ENCODE results near the gene CCDC158. TPM values are rescaled to one million over a fixed set of nuclear protein-coding genes. Genes with fewer than 3 reads are reported as not detected.

CCDC158 gene
- total and polyA plus RNA-seq, 10 donors = 0.02 to 0.24 (median 0.18) TPM; not detected in 4

DNA sequence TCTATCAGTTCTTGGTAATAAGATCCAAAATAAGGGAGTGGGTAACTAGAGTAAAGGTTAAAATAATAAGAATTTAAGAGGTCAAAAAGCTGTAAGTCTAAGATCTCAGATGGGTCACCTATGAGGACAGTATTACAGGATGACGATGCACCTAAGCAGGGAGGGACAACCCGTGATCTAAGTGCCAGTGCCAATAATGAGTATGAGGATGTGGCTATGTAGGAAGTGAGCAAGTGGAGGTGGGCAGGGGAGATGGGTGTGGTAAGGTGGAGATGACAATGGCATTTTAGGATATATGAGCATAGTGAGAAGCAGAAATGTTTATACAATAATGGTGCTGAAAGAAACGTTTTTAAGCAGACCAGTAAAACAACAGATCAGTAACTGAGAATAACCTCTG is 19.3 kb downstream of the CCDC158 start:
- DNase-seq = no peak
- intact Hi-C loops (cut with DNase I; ENCODE audit: low total_unique reads) = no loop called here
- TF ChIP-seq, protein P1, sequence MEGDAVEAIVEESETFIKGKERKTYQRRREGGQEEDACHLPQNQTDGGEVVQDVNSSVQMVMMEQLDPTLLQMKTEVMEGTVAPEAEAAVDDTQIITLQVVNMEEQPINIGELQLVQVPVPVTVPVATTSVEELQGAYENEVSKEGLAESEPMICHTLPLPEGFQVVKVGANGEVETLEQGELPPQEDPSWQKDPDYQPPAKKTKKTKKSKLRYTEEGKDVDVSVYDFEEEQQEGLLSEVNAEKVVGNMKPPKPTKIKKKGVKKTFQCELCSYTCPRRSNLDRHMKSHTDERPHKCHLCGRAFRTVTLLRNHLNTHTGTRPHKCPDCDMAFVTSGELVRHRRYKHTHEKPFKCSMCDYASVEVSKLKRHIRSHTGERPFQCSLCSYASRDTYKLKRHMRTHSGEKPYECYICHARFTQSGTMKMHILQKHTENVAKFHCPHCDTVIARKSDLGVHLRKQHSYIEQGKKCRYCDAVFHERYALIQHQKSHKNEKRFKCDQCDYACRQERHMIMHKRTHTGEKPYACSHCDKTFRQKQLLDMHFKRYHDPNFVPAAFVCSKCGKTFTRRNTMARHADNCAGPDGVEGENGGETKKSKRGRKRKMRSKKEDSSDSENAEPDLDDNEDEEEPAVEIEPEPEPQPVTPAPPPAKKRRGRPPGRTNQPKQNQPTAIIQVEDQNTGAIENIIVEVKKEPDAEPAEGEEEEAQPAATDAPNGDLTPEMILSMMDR (IDR thresholded peaks at IDR 0.05 in 8 of 11, conservative IDR thresholded peaks at IDR 0.05 in 3 of 11) = no peak
- TF ChIP-seq POLR2AphosphoS5 (IDR thresholded peaks at IDR 0.05) (no peak), POLR2A (IDR thresholded peaks at IDR 0.05) (no peak)
- Histone ChIP-seq H3K9me3 (peaks cover 0 to 3% (median 0%) of the 10 kb centered on the region in 8 donors), H3K4me3 (no peak overlapping the region), H3K27ac (no peak overlapping the region), H3K27me3 (replicated peaks in 1 of 7) (no peaks in the 10 kb centered on the region), H3K4me1 (no peaks in the 10 kb centered on the region), H3K36me3 (no peaks in the 10 kb centered on the region)
- WGBS, 5 donors = 62 to 80% (median 67%) methylated on average over 3 of the region's 3 CpGs

DNA sequence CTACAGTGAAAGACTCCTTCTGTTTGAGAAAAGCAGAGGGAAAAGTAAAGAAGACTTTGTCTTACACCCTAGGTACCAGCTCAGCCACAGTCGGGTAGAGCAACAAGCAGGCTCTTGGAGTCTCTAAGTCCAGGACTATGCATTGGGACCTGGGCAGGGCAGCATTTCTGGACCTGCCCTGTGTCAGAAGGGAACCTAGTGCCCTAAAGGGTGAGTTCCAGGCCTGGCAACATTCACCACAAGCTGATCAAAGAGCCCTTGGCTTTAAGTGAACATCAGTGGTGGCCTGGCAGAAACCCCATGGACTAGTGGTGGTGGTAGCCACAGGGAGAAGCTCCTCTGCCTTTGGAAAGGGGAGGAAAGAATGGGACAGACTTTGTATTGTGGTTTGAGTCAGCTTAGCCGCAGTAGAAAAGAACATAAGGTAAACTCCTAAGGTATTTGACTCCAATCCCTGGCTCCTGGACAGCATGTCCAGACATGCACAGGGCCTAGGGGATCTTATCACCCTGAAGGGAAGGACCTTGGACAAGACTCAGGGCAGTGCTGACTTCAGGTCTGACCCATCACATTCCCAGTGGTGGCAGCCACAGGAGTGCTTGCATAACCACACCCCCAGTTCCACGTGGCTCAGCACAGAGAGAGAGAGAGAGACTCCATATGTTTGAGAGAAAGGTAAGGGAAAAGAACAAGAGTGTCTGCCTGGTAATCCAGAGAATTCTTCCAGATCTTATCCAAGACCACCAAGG is 32.6 kb downstream of the CCDC158 start:
- DNase-seq = no peak
- intact Hi-C loops (cut with DNase I; ENCODE audit: low total_unique reads) = no loop called here
- Histone ChIP-seq H3K4me3 (no peak overlapping the region), H3K9me3 (peaks cover 0 to 44% (median 23%) of the 10 kb centered on the region in 8 donors), H3K27ac (no peak overlapping the region), H3K4me1 (no peaks in the 10 kb centered on the region), H3K36me3 (no peaks in the 10 kb centered on the region), H3K27me3 (replicated peaks in 1 of 7) (no peaks in the 10 kb centered on the region)
- WGBS, 5 donors = 69 to 90% (median 70%) methylated on average over 3 of the region's 3 CpGs
- TF ChIP-seq POLR2A (IDR thresholded peaks at IDR 0.05) = no peak
- TF ChIP-seq, protein P1 (IDR thresholded peaks at IDR 0.05 in 8 of 11, conservative IDR thresholded peaks at IDR 0.05 in 3 of 11) = no peak
- no peak for TF ChIP-seq POLR2AphosphoS5 (IDR thresholded peaks at IDR 0.05)

DNA sequence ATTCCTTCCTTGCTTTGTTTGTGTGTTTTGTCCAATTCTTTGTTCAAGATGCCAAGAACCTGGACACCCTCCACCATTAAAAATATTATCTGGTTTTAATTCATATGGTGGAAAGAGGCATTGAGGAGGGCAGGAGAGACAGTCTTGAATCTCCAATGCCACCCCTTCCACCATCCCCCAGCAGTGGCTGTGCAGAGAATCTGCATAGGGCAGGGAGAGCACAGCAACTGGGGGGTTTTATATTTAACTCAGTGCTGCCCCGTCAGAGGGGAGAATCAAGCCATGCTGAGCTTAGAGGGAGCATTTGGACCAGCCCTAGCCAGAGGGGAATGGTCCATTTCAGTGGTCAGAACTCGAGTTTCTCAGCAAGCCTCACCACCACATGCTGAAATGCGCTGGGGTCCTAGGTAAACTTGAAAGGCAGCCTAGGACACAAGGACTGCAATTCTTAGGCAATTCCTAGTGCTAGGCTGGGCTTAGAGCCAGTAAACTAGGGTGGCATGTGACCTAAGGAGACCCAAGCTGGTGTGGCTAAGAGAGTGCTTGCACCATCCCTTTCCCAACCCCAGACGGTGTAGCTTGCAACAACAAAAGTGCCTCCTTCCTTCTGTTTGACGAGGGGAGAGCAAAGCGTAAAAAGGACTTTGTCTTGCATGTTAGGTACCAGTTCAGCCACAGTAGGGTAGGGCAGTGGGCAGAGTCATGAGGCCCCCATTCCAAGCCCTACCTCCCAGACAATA is 34.2 kb downstream of the CCDC158 start:
- H3K27ac ChIP-seq = peak overlapping the region in 2 of 8 donors; percentile 40 to 60
- H3K36me3 ChIP-seq = no peaks in the 10 kb centered on the region
- H3K9me3 ChIP-seq = peaks cover 0 to 34% (median 22%) of the 10 kb centered on the region in 8 donors
- H3K4me1 ChIP-seq = no peaks in the 10 kb centered on the region
- TF ChIP-seq POLR2A (IDR thresholded peaks at IDR 0.05) (no peak), POLR2AphosphoS5 (IDR thresholded peaks at IDR 0.05) (no peak)
- TF ChIP-seq, protein P1 (IDR thresholded peaks at IDR 0.05 in 8 of 11, conservative IDR thresholded peaks at IDR 0.05 in 3 of 11) = no peak
- H3K27me3 ChIP-seq (replicated peaks in 1 of 7) = no peaks in the 10 kb centered on the region
- intact Hi-C loops (cut with DNase I; ENCODE audit: low total_unique reads) = no loop called here
- DNase-seq = no peak
- H3K4me3 ChIP-seq = no peak overlapping the region
- 57 to 89% (median 64%) methylated on average over 6 of the region's 6 CpGs for WGBS, 5 donors

DNA sequence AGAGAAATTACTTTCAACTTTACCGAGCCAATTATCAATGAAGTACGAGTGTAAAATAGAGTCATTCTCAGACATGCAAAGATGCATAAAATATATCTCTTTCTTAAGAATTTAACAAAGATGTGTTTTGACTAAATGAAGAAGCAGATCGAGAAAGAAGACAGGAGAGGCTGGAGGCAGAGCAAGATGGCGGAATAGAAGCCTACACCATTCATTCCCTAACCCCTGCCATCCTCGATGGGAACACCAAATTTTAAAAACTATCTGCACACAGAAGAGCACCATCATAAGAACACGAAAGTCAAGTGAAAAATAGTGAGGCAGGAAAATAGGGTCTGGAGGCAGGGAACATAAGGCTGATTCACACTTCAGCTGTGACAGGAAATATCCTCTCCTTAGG is 35.0 kb downstream of the CCDC158 start:
- Histone ChIP-seq H3K9me3 (peaks cover 0 to 33% (median 22%) of the 10 kb centered on the region in 8 donors), H3K4me3 (no peak overlapping the region), H3K4me1 (no peaks in the 10 kb centered on the region), H3K27me3 (replicated peaks in 1 of 7) (no peaks in the 10 kb centered on the region), H3K36me3 (no peaks in the 10 kb centered on the region), H3K27ac (no peak overlapping the region)
- no peak for TF ChIP-seq POLR2AphosphoS5 (IDR thresholded peaks at IDR 0.05)
- TF ChIP-seq, protein P1 (IDR thresholded peaks at IDR 0.05 in 8 of 11, conservative IDR thresholded peaks at IDR 0.05 in 3 of 11) = no peak
- no peak for TF ChIP-seq POLR2A (IDR thresholded peaks at IDR 0.05)
- WGBS, 5 donors = 86 to 93% (median 93%) methylated on average over 6 of the region's 6 CpGs
- intact Hi-C loops (cut with DNase I; ENCODE audit: low total_unique reads) = no loop called here
- no peak for DNase-seq
